OCI-LY1 (cell line): ENCODE data around the gene TMEM51.
"Not testable (repeated sequence)": the region's sequence is repeated elsewhere in the genome, so short reads cannot be mapped to it uniquely, and the experiment has no call there.

Experiments used
- H2AFZ ChIP-seq: fragments of 200-600 bp; sonication (generic), shearing (Covaris generic); 2 replicates; pipeline ENCODE4 v1.6.0; 2014; ENCODE audit warnings: antibody characterized with exemption, mild to moderate bottlenecking, low read length
- H3F3A ChIP-seq: fragments of 200-600 bp; sonication (generic), shearing (Covaris generic); 2 replicates; pipeline ENCODE4 v1.6.0; 2014; ENCODE audit warnings: mild to moderate bottlenecking, antibody characterized with exemption, low read length, moderate library complexity; ENCODE audit not compliant: insufficient read depth
- H3K27ac ChIP-seq: fragments of 200-600 bp; sonication (generic); 2 replicates; pipeline ENCODE4 v1.5.1; 2014; ENCODE audit warnings: low read length, mixed run types, mild to moderate bottlenecking, low read depth; ENCODE audit not compliant: poor library complexity, severe bottlenecking
- H3K27me3 ChIP-seq: fragments of 200-600 bp; sonication (generic); 2 replicates; pipeline ENCODE4 v1.6.0; 2014; ENCODE audit warnings: antibody characterized with exemption, mild to moderate bottlenecking, low read length, moderate library complexity; ENCODE audit not compliant: insufficient read depth
- H3K36me3 ChIP-seq: fragments of 200-600 bp; sonication (generic); 2 replicates; pipeline ENCODE4 v1.6.1; 2014; ENCODE audit warnings: mild to moderate bottlenecking, antibody characterized with exemption, low read length, moderate library complexity, mixed read lengths; ENCODE audit not compliant: insufficient read depth
- H3K4me1 ChIP-seq: fragments of 200-600 bp; sonication (generic); 2 replicates; pipeline ENCODE4 v1.5.1; 2014; ENCODE audit warnings: mild to moderate bottlenecking, low read length, moderate library complexity; ENCODE audit not compliant: insufficient read depth, severe bottlenecking
- H3K4me2 ChIP-seq: fragments of 200-600 bp; sonication (generic), shearing (Covaris generic); 2 replicates; pipeline ENCODE4 v1.6.1; 2014; ENCODE audit warnings: low read length
- H3K4me3 ChIP-seq: fragments of 200-600 bp; sonication (generic); 2 replicates; pipeline ENCODE4 v1.5.1; 2014; ENCODE audit warnings: low read length, low read depth, mild to moderate bottlenecking, mixed read lengths; ENCODE audit not compliant: poor library complexity, severe bottlenecking
- H3K79me2 ChIP-seq: fragments of 200-600 bp; shearing (Covaris generic); 2 replicates; pipeline ENCODE4 v1.6.1; 2016; ENCODE audit warnings: mixed run types, low read length, mixed read lengths; ENCODE audit not compliant: insufficient read depth
- H3K9ac ChIP-seq: fragments of 200-600 bp; sonication (generic), shearing (Covaris generic); 2 replicates; pipeline ENCODE4 v1.6.1; 2014; ENCODE audit warnings: mild to moderate bottlenecking, low read length, mixed read lengths
- H3K9me2 ChIP-seq: fragments of 200-600 bp; sonication (generic), shearing (Covaris generic); 2 replicates; pipeline ENCODE4 v1.6.1; 2014; ENCODE audit warnings: low read depth, mild to moderate bottlenecking, low read length, mixed read lengths
- H3K9me3 ChIP-seq: fragments of 200-600 bp; shearing (Covaris generic); 2 replicates; pipeline ENCODE4 v1.6.1; 2014; ENCODE audit warnings: low read length, mixed read lengths
- H4K20me1 ChIP-seq: fragments of 200-600 bp; sonication (generic), shearing (Covaris generic); 2 replicates; pipeline ENCODE4 v1.6.0; 2016; ENCODE audit warnings: mild to moderate bottlenecking, low read length; ENCODE audit not compliant: insufficient read depth
- CTCF ChIP-seq: fragments of 200-600 bp; sonication (generic), shearing (Covaris generic); IDR thresholded peaks from 2 replicates; pipeline ENCODE4 v1.5.1; 2017; ENCODE audit warnings: mild to moderate bottlenecking, antibody characterized with exemption, low read length, moderate library complexity, mixed read lengths
- EZH2 ChIP-seq: fragments of 200-600 bp; sonication (generic), shearing (Covaris generic); IDR thresholded peaks from 2 replicates; pipeline ENCODE4 v1.8.0; 2017; ENCODE audit warnings: borderline replicate concordance, mixed run types, mild to moderate bottlenecking, antibody characterized with exemption, low read length, moderate library complexity, mixed read lengths

TMEM51 gene

GRCh38 chr1:15132965-15133364 is 20.6 kb upstream of the TMEM51 start:
- Histone ChIP-seq H3K4me3 (no peak overlapping the region), H3K27ac (no peak overlapping the region), H4K20me1 (no peaks in the 10 kb centered on the region), H3K9ac (no peak overlapping the region), H3K27me3 (0 out of 2 replicates have a peak, but pooled peaks cover 6% of the 10 kb centered on the region), H3K79me2 (no peaks in the 10 kb centered on the region), H3K36me3 (no peaks in the 10 kb centered on the region), H3K9me3 (no peaks in the 10 kb centered on the region), H2AFZ (no peak overlapping the region), H3K4me2 (no peak overlapping the region), H3K9me2 (no peaks in the 10 kb centered on the region), H3K4me1 (no peaks in the 10 kb centered on the region), H3F3A (no peaks in the 10 kb centered on the region)
- no peak for TF ChIP-seq EZH2
- TF ChIP-seq CTCF, result no peak

DNA sequence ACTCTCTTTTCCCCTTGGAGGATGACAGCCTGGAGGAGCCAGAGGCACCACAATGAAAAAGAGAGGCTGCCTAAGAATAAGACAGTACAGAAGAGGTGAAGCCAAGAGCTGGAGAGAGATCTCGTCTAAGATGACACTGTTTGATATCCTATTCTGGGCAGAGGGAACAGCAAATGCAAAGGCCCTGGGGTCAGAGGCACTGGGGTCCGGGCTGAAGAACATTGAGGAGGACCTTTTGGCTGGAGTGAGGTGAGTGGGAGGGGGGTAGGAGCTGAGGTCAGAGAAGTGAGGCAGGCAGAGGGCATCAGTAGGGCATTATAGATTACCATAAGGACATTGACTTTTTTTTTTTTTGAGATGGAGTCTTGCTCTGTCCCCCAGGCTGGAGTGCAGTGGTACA is 19.3 kb upstream of the TMEM51 start:
- no peaks in the 10 kb centered on the region for H4K20me1 ChIP-seq

GRCh38 chr1:15135604-15136003 is 17.9 kb upstream of the TMEM51 start:
- not testable (repeated sequence) for H3K9ac ChIP-seq, H3K4me3 ChIP-seq, H4K20me1 ChIP-seq, H3K36me3 ChIP-seq, H3K9me3 ChIP-seq, H3K9me2 ChIP-seq, H3F3A ChIP-seq, H3K4me1 ChIP-seq, H3K79me2 ChIP-seq, H3K27ac ChIP-seq, H3K4me2 ChIP-seq, H2AFZ ChIP-seq
- H3K27me3 ChIP-seq, result peaks cover 16% of the 10 kb centered on the region; the same call in 1 of the 2 replicates

More for the DNA sequence above, 19.3 kb upstream of the TMEM51 start:
- Histone ChIP-seq H3K9ac (no peak overlapping the region), H3K9me3 (no peaks in the 10 kb centered on the region), H3K4me1 (no peaks in the 10 kb centered on the region), H3K36me3 (no peaks in the 10 kb centered on the region), H3F3A (no peaks in the 10 kb centered on the region), H3K4me3 (no peak overlapping the region), H3K4me2 (no peak overlapping the region), H3K9me2 (no peaks in the 10 kb centered on the region), H3K79me2 (no peaks in the 10 kb centered on the region), H3K27me3 (0 out of 2 replicates have a peak, but pooled peaks cover 6% of the 10 kb centered on the region), H2AFZ (no peak overlapping the region), H3K27ac (no peak overlapping the region)
- TF ChIP-seq CTCF, result no peak
- no peak for TF ChIP-seq EZH2

DNA sequence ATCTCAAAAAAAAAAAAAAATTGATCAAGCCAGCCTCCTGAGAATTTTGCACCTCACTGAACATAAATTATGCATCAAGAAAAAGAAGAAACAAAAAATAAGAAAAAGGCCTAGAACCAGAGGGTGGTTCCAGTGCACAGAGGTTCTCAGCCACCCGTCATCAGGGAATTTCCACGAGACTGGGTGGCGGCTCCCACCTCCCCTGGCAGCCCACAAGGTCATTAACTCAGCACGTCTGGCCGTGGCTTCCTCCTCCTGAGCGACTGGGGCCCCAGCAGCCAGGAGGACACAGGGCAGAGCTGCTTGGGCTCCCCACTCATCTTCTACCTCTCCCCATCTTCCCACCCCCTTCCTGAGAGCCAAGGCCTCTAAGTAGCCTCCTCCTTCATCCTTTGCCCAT is 15.7 kb upstream of the TMEM51 start:
- no peak overlapping the region for H3K4me3 ChIP-seq
- no peaks in the 10 kb centered on the region for H3K4me1 ChIP-seq
- peaks cover 22% of the 10 kb centered on the region; the same call in 1 of the 2 replicates for H3K27me3 ChIP-seq
- no peaks in the 10 kb centered on the region for H3F3A ChIP-seq
- H3K4me2 ChIP-seq, result no peak overlapping the region
- H3K9me3 ChIP-seq, result no peaks in the 10 kb centered on the region
- H3K79me2 ChIP-seq, result no peaks in the 10 kb centered on the region
- no peaks in the 10 kb centered on the region for H4K20me1 ChIP-seq
- no peak overlapping the region for H3K9ac ChIP-seq
- H3K36me3 ChIP-seq, result no peaks in the 10 kb centered on the region
- H3K27ac ChIP-seq, result no peak overlapping the region
- H2AFZ ChIP-seq, result no peak overlapping the region
- TF ChIP-seq EZH2 (no peak), CTCF (no peak)
- no peaks in the 10 kb centered on the region for H3K9me2 ChIP-seq
